ENCODE results near the gene ANO4.

Gene ANO4

DNA sequence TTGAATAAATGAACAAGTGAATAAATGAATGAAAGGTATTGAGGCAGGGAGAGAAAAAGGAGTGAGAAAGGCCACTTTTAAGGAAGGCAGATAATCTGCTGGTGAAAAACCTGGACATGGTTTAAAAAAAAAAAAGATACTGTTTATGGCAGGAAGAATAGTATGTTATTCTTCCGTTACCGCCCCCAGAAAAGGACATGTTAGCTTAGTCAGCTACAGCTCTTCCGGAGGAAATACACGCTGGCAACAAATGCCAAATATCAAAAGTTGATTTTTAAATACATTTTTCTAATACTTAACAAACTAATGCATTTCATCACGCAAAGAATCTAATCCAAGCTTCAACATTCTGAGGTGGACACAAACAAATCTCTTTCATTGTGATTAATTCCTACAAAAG is 372.3 kb downstream of the ANO4 start:
- no peaks in the 10 kb centered on the region for H3K4me1 ChIP-seq (ENCODE audit: insufficient read depth, poor library complexity, severe bottlenecking)
- H3K36me3 ChIP-seq (ENCODE audit: low read depth), result no peaks in the 10 kb centered on the region
- no peak overlapping the region for H3K27ac ChIP-seq (ENCODE audit: poor library complexity, severe bottlenecking)
- H3K9me3 ChIP-seq (ENCODE audit: severe bottlenecking), result no peaks in the 10 kb centered on the region
- no peak for DNase-seq (ENCODE audit: low spot score)
- no peaks in the 10 kb centered on the region for H3K27me3 ChIP-seq (ENCODE audit: insufficient read depth, poor library complexity, severe bottlenecking)
- TF ChIP-seq, protein P1, sequence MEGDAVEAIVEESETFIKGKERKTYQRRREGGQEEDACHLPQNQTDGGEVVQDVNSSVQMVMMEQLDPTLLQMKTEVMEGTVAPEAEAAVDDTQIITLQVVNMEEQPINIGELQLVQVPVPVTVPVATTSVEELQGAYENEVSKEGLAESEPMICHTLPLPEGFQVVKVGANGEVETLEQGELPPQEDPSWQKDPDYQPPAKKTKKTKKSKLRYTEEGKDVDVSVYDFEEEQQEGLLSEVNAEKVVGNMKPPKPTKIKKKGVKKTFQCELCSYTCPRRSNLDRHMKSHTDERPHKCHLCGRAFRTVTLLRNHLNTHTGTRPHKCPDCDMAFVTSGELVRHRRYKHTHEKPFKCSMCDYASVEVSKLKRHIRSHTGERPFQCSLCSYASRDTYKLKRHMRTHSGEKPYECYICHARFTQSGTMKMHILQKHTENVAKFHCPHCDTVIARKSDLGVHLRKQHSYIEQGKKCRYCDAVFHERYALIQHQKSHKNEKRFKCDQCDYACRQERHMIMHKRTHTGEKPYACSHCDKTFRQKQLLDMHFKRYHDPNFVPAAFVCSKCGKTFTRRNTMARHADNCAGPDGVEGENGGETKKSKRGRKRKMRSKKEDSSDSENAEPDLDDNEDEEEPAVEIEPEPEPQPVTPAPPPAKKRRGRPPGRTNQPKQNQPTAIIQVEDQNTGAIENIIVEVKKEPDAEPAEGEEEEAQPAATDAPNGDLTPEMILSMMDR (IDR thresholded peaks at IDR 0.05; ENCODE audit: poor library complexity, severe bottlenecking), result no peak
- ATAC-seq (ENCODE audit: low read depth), result no peak
- no peak overlapping the region for H3K4me3 ChIP-seq (ENCODE audit: severe bottlenecking)

DNA sequence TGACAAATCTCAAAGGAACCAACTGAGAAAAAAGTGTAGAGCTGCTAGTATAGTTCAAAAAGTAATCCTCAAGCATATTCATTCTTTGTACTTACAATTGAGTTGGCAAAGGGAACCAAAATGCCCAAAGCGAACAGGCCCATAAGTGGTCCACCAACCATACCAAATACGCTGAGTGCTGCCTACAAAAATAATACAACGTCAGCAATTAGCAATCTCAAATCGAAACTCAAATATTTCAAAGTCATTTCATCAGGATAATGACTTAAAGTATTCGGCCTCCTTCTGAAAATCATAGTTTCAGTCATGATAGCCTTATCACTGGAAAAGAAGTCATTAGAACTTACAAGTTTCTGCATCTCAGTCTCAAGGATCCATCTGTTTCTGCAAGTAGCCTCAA is 373.4 kb downstream of the ANO4 start:
- Histone ChIP-seq H3K4me3 (ENCODE audit: severe bottlenecking) (no peak overlapping the region), H3K27me3 (ENCODE audit: insufficient read depth, poor library complexity, severe bottlenecking) (no peaks in the 10 kb centered on the region), H3K36me3 (ENCODE audit: low read depth) (no peaks in the 10 kb centered on the region), H3K27ac (ENCODE audit: poor library complexity, severe bottlenecking) (no peak overlapping the region), H3K4me1 (ENCODE audit: insufficient read depth, poor library complexity, severe bottlenecking) (no peaks in the 10 kb centered on the region), H3K9me3 (ENCODE audit: severe bottlenecking) (no peaks in the 10 kb centered on the region)
- no peak for DNase-seq (ENCODE audit: low spot score)
- TF ChIP-seq, protein P1 (IDR thresholded peaks at IDR 0.05; ENCODE audit: poor library complexity, severe bottlenecking), result no peak
- ATAC-seq (ENCODE audit: low read depth), result no peak

DNA sequence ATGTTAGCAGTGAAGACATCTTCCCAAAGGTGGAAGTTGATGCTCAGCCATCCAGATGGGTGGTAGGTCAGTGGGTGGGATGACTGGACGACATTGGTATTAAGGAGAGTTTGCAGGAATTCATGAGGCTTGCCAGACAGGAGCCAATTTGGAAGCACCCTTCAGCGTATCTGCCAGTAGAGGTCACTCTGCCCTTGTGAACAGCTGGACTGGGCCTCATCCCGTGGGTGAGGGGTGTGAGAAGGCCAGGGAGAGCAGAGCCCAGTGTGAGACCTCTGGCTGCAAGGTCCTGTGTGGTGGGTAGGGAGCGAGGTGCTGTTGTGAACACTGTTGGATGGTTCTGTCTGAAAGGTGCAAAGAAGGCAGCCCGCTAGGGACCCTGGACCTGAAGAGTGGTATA is 377.7 kb downstream of the ANO4 start:
- no peaks in the 10 kb centered on the region for H3K27me3 ChIP-seq (ENCODE audit: insufficient read depth, poor library complexity, severe bottlenecking)
- no peaks in the 10 kb centered on the region for H3K4me1 ChIP-seq (ENCODE audit: insufficient read depth, poor library complexity, severe bottlenecking)
- no peaks in the 10 kb centered on the region for H3K9me3 ChIP-seq (ENCODE audit: severe bottlenecking)
- TF ChIP-seq, protein P1 (IDR thresholded peaks at IDR 0.05; ENCODE audit: poor library complexity, severe bottlenecking), result no peak
- no peak overlapping the region for H3K4me3 ChIP-seq (ENCODE audit: severe bottlenecking)
- no peak; the same call in 2 of the 3 replicates for ATAC-seq (ENCODE audit: low read depth)
- DNase-seq (ENCODE audit: low spot score), result no peak
- H3K27ac ChIP-seq (ENCODE audit: poor library complexity, severe bottlenecking), result no peak overlapping the region
- H3K36me3 ChIP-seq (ENCODE audit: low read depth), result no peaks in the 10 kb centered on the region

- no peaks in the 10 kb centered on the region for H3K9me3 ChIP-seq (ENCODE audit: severe bottlenecking)
- H3K4me3 ChIP-seq (ENCODE audit: severe bottlenecking), result no peak overlapping the region
- DNase-seq (ENCODE audit: low spot score) (no peak), ATAC-seq (ENCODE audit: low read depth) (no peak)
- peaks cover 3% of the 10 kb centered on the region for H3K27me3 ChIP-seq (ENCODE audit: insufficient read depth, poor library complexity, severe bottlenecking)
- H3K27ac ChIP-seq (ENCODE audit: poor library complexity, severe bottlenecking), result no peak overlapping the region
- H3K4me1 ChIP-seq (ENCODE audit: insufficient read depth, poor library complexity, severe bottlenecking), result no peaks in the 10 kb centered on the region
- no peaks in the 10 kb centered on the region for H3K36me3 ChIP-seq (ENCODE audit: low read depth)
- TF ChIP-seq, protein P1 (IDR thresholded peaks at IDR 0.05; ENCODE audit: poor library complexity, severe bottlenecking), result no peak
Observed at GRCh38 chr12:101173197-101173749, 378.7 kb downstream of the ANO4 start.

DNA sequence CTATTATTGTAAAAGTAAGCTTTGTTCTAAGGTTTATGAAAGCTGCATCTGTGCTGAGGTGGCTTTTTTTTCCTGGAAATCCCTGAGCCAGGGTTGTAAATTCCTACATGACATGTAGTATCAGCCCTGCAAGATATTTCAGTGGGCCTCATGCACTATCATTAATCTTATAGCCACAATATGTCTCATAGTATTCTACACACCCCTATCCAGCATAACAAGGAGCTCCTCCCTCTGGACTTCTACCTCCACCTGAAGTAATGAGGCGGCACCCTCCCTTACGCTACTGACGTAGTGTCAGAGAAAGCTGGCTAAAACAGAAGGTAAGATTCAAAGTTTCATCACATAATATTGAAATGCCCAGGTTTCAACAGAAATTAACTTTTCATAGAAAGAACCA is 380.0 kb downstream of the ANO4 start:
- TF ChIP-seq, protein P1 (IDR thresholded peaks at IDR 0.05; ENCODE audit: poor library complexity, severe bottlenecking), result no peak
- H3K9me3 ChIP-seq (ENCODE audit: severe bottlenecking), result no peaks in the 10 kb centered on the region
- peaks cover 3% of the 10 kb centered on the region for H3K27me3 ChIP-seq (ENCODE audit: insufficient read depth, poor library complexity, severe bottlenecking)
- no peaks in the 10 kb centered on the region for H3K4me1 ChIP-seq (ENCODE audit: insufficient read depth, poor library complexity, severe bottlenecking)
- no peak for ATAC-seq (ENCODE audit: low read depth)
- no peak overlapping the region for H3K4me3 ChIP-seq (ENCODE audit: severe bottlenecking)
- no peak for DNase-seq (ENCODE audit: low spot score)
- H3K36me3 ChIP-seq (ENCODE audit: low read depth), result no peaks in the 10 kb centered on the region
- H3K27ac ChIP-seq (ENCODE audit: poor library complexity, severe bottlenecking), result no peak overlapping the region

All from RWPE2 (cell line).